Nephron progenitor cell (in vitro differentiated cells): ENCODE measurements around the gene RAB11FIP4.
A peak's percentile ranks its signal among the peaks of the same experiment; 100 is the strongest.

ENCODE experiments used
- DNase-seq: peaks from one replicate; pipeline ENCODE4 v3.0.0; 2021
- H3K27ac Mint-ChIP-seq: 2 replicates; pipeline ENCODE4 v1.8.0; 2021; ENCODE audit warnings: mild to moderate bottlenecking, moderate library complexity, mixed read lengths
- H3K27me3 Mint-ChIP-seq: 2 replicates; pipeline ENCODE4 v1.8.0; 2021; ENCODE audit warnings: mild to moderate bottlenecking, low read depth, mixed read lengths; ENCODE audit not compliant: poor library complexity
- H3K36me3 Mint-ChIP-seq: 2 replicates; pipeline ENCODE4 v1.8.0; 2021; ENCODE audit warnings: low read depth, mixed read lengths
- H3K4me1 Mint-ChIP-seq: 2 replicates; pipeline ENCODE4 v1.8.0; 2021; ENCODE audit warnings: mixed read lengths
- H3K4me3 Mint-ChIP-seq: 2 replicates; pipeline ENCODE4 v1.8.0; 2021; ENCODE audit warnings: mild to moderate bottlenecking, moderate library complexity, mixed read lengths
- H3K9me3 Mint-ChIP-seq: 2 replicates; pipeline ENCODE4 v1.8.0; 2021; ENCODE audit warnings: mild to moderate bottlenecking, moderate library complexity, mixed read lengths
- CTCF ChIP-seq: fragments of 200-600 bp; sonication (generic); IDR thresholded peaks from 2 replicates; pipeline ENCODE4 v1.5.0; 2021; ENCODE audit warnings: antibody characterized with exemption

The RAB11FIP4 gene

GRCh38 chr17:31393749-31394146 lies 2.3 kb downstream of the RAB11FIP4 start:
- peaks cover 75% of the 10 kb centered on the region for H3K27me3 Mint-ChIP-seq
- no peak for TF ChIP-seq CTCF
- no peaks in the 10 kb centered on the region for H3K36me3 Mint-ChIP-seq
- peak overlapping the region; percentile 63 for H3K4me3 Mint-ChIP-seq
- no peak for DNase-seq
- peaks cover 20% of the 10 kb centered on the region for H3K4me1 Mint-ChIP-seq
- no peaks in the 10 kb centered on the region for H3K9me3 Mint-ChIP-seq
- no peak overlapping the region for H3K27ac Mint-ChIP-seq

DNA sequence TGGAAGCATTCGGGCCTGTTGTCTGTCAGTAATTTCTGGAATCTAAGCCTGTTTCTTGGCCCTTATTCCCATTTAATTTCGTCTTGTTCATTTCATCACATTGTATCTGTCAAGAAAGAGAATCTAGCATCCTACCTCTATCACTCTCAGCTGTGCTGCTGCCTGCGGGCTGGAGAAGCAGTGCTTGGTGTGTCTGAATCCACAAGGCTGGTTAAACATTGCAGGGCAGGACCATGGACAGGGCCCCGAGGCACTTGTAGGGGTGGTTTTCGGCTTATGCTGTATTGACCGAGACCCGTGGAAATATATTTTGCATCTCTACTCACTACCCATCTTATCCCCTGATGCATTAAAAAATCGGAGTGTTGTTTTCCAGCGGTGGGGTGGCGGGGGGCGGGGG lies 3.1 kb downstream of the RAB11FIP4 start:
- H3K36me3 Mint-ChIP-seq, result no peaks in the 10 kb centered on the region
- peak; percentile 94 for DNase-seq
- peak overlapping the region; percentile 57 for H3K4me3 Mint-ChIP-seq
- no peak for TF ChIP-seq CTCF
- no peak overlapping the region for H3K27ac Mint-ChIP-seq
- H3K9me3 Mint-ChIP-seq, result no peaks in the 10 kb centered on the region
- H3K27me3 Mint-ChIP-seq, result peaks cover 67% of the 10 kb centered on the region
- peaks cover 20% of the 10 kb centered on the region for H3K4me1 Mint-ChIP-seq

GRCh38 chr17:31397256-31397939 lies 5.9 kb downstream of the RAB11FIP4 start:
- no peak for DNase-seq
- H3K4me1 Mint-ChIP-seq, result peaks cover 7% of the 10 kb centered on the region
- no peaks in the 10 kb centered on the region for H3K9me3 Mint-ChIP-seq
- no peak overlapping the region for H3K27ac Mint-ChIP-seq
- H3K27me3 Mint-ChIP-seq, result peaks cover 61% of the 10 kb centered on the region
- TF ChIP-seq CTCF, result no peak
- no peaks in the 10 kb centered on the region for H3K36me3 Mint-ChIP-seq
- no peak overlapping the region for H3K4me3 Mint-ChIP-seq

DNA sequence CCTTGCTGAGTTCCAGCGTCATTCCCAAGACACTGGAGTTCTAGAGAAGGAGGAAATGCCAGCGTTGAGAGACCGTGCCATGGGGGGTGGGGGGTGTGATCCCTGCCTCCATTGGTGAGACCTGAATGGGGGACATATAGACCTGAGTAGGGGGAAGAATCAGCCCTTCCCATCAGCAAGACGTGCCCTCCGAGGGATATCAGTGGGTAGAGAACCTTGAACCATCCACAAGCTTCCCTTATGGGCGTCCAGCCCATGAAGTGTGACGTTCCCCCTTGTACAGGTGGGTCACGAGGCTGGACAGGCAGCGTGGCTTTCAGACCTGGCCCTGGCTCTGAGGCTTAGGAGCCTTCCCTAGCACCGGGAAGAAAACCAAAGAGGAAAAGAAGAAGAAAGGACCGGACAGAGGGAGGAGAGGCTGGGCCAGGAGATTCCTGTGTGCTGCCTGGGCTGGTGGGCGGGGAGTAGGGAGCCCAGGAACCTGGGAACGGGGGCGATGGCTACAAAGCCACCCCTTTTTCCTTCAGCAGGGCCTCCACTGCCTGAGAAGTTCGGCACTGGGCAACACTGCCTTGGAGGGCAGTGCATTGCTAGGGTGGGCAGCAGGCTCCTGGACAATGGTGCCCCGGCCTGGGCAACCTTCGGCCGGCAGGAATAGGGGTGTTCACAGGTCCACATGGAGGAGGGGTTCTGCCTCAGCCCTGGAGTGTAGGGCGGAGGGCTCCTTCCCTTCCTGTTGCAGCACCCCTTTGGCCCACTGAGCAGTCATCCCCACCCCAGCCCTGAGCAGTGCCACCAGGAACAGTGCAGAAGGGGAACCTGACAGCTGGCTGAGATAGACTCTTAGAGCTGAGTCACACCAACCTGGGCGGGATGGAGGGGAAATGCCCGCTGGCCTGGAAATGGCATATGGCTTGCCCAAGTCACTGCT lies 7.2 kb downstream of the RAB11FIP4 start:
- H3K27me3 Mint-ChIP-seq, result peaks cover 48% of the 10 kb centered on the region
- H3K4me1 Mint-ChIP-seq, result peaks cover under 1% of the 10 kb centered on the region
- no peak for TF ChIP-seq CTCF
- DNase-seq, result no peak
- H3K4me3 Mint-ChIP-seq, result no peak overlapping the region
- no peak overlapping the region for H3K27ac Mint-ChIP-seq
- no peaks in the 10 kb centered on the region for H3K36me3 Mint-ChIP-seq
- H3K9me3 Mint-ChIP-seq, result no peaks in the 10 kb centered on the region

DNA sequence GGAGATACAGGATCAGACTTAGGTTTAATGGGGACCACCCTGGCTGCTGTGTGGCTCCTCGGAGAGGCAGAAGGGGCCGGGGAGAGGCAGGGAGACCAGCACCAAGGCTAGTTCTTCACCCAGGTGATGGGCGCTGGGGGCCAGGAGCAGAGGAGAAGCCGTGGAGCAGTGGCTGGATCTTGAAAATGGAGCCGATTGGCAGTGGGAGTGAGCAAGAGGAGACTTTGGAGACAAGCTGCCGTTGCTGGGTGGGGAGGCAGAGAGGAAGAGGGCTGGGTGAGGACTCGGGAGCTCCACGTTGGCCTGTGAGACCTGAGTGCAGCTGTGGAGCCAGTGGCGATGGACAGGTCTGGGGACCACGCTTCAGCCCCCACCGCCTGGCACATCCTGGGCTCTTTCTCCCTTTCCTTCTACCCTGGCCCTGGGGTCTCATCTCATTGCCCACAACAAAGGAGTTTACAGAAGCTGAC lies 9.0 kb downstream of the RAB11FIP4 start:
- Mint-ChIP-seq H3K4me3 (no peak overlapping the region), H3K4me1 (no peaks in the 10 kb centered on the region), H3K27ac (no peak overlapping the region), H3K36me3 (no peaks in the 10 kb centered on the region), H3K27me3 (peaks cover 37% of the 10 kb centered on the region), H3K9me3 (no peaks in the 10 kb centered on the region)
- TF ChIP-seq CTCF, result no peak
- no peak for DNase-seq
